ENCODE data around the gene CAT.

The CAT gene

GRCh38 chr11:34425360-34425759 is 13.4 kb upstream of the CAT start:
- DNase-seq (ENCODE audit: low read depth) = no peak

GRCh38 chr11:34425867-34426266 is 12.9 kb upstream of the CAT start:
- DNase-seq (ENCODE audit: low read depth) = peak; percentile 86

- DNase-seq (ENCODE audit: low read depth) = no peak
These were observed 12.0 kb upstream of the CAT start for GRCh38 chr11:34426766-34427185.

GRCh38 chr11:34427186-34427805 is 11.4 kb upstream of the CAT start:
- DNase-seq (ENCODE audit: low read depth) = peak; percentile 95

- no peak for DNase-seq (ENCODE audit: low read depth)
These were observed 6.8 kb upstream of the CAT start for GRCh38 chr11:34431979-34432378.

- DNase-seq (ENCODE audit: low read depth) = no peak
These were observed 5.9 kb upstream of the CAT start for GRCh38 chr11:34432822-34433221.

- DNase-seq (ENCODE audit: low read depth) = no peak
These were observed 4.8 kb upstream of the CAT start for GRCh38 chr11:34433899-34434298.

GRCh38 chr11:34437224-34438125 is 1.3 kb upstream of the CAT start:
- DNase-seq (ENCODE audit: low read depth) = no peak

GRCh38 chr11:34439610-34440198 is 970 bp downstream of the CAT start:
- no peak for DNase-seq (ENCODE audit: low read depth)

GRCh38 chr11:34441814-34442213 is 3.1 kb downstream of the CAT start:
- DNase-seq (ENCODE audit: low read depth) = no peak

- DNase-seq (ENCODE audit: low read depth) = no peak
These were observed 4.4 kb downstream of the CAT start for GRCh38 chr11:34443136-34443535.

GRCh38 chr11:34444428-34444827 is 5.7 kb downstream of the CAT start:
- DNase-seq (ENCODE audit: low read depth) = no peak

GRCh38 chr11:34445956-34446355 is 7.2 kb downstream of the CAT start:
- no peak for DNase-seq (ENCODE audit: low read depth)

GRCh38 chr11:34446386-34446785 is 7.7 kb downstream of the CAT start:
- no peak for DNase-seq (ENCODE audit: low read depth)

- no peak for DNase-seq (ENCODE audit: low read depth)
These were observed 8.3 kb downstream of the CAT start for GRCh38 chr11:34447044-34447443.

GRCh38 chr11:34448223-34448994 is 9.7 kb downstream of the CAT start:
- no peak for DNase-seq (ENCODE audit: low read depth)

GRCh38 chr11:34449013-34449412 is 10.3 kb downstream of the CAT start:
- no peak for DNase-seq (ENCODE audit: low read depth)

GRCh38 chr11:34451053-34451452 is 12.3 kb downstream of the CAT start:
- no peak for DNase-seq (ENCODE audit: low read depth)

- DNase-seq (ENCODE audit: low read depth) = no peak
These were observed 15.7 kb downstream of the CAT start for GRCh38 chr11:34454308-34455032.

- no peak for DNase-seq (ENCODE audit: low read depth)
These were observed 18.9 kb downstream of the CAT start for GRCh38 chr11:34457607-34458006.

GRCh38 chr11:34458525-34458924 is 19.8 kb downstream of the CAT start:
- DNase-seq (ENCODE audit: low read depth) = no peak

Measured in amniotic epithelial cell (primary cell).